Stimulated activated CD8-positive, alpha-beta memory T cell treated with anti-CD3 and anti-CD28 coated beads, Interleukin-15, amount 100 ng/mL, for 1 hour (primary cell): ENCODE results near the gene DUSP14.
A peak's percentile ranks its signal among the peaks of the same experiment; 100 is the strongest.
"Not testable (repeated sequence)": the region's sequence is repeated elsewhere in the genome, so short reads cannot be mapped to it uniquely, and the experiment has no call there.

Source experiments
- DNase-seq: peaks from one replicate; pipeline ENCODE4 v3.0.0-alpha.2; 2020; ENCODE audit warnings: low read depth

DUSP14 gene

GRCh38 chr17:37489197-37490001 lies at the start of gene DUSP14:
Gene DUSP14 (plus strand): TSS chr17:37489891. CDS start chr17:37512273, 22,382 bp downstream.
- peak; percentile 56 for DNase-seq

- DNase-seq = no peak
Observed at GRCh38 chr17:37440424-37440823, 49.3 kb upstream of the DUSP14 start.

- DNase-seq = not testable (repeated sequence)
Observed at GRCh38 chr17:37441369-37442014, 48.2 kb upstream of the DUSP14 start.

GRCh38 chr17:37446027-37446426 lies 43.7 kb upstream of the DUSP14 start:
- no peak for DNase-seq

- no peak for DNase-seq
Observed at GRCh38 chr17:37447641-37448040, 42.0 kb upstream of the DUSP14 start.

GRCh38 chr17:37450112-37450511 lies 39.6 kb upstream of the DUSP14 start:
- DNase-seq = no peak

GRCh38 chr17:37457801-37458200 lies 31.9 kb upstream of the DUSP14 start:
- DNase-seq = not testable (repeated sequence)

GRCh38 chr17:37458805-37459204 lies 30.9 kb upstream of the DUSP14 start:
- DNase-seq = no peak

- no peak for DNase-seq
Observed at GRCh38 chr17:37461668-37462067, 28.0 kb upstream of the DUSP14 start.

GRCh38 chr17:37462492-37462891 lies 27.2 kb upstream of the DUSP14 start:
- no peak for DNase-seq

GRCh38 chr17:37463039-37463438 lies 26.7 kb upstream of the DUSP14 start:
- no peak for DNase-seq

GRCh38 chr17:37465069-37465616 lies 24.5 kb upstream of the DUSP14 start:
- DNase-seq = no peak

GRCh38 chr17:37466471-37466870 lies 23.2 kb upstream of the DUSP14 start:
- no peak for DNase-seq

- no peak for DNase-seq
Observed at GRCh38 chr17:37470181-37470580, 19.5 kb upstream of the DUSP14 start.

GRCh38 chr17:37475731-37476420 lies 13.8 kb upstream of the DUSP14 start:
- DNase-seq = no peak

- DNase-seq = no peak
Observed at GRCh38 chr17:37476431-37477120, 13.1 kb upstream of the DUSP14 start.

- no peak for DNase-seq
Observed at GRCh38 chr17:37478187-37478586, 11.5 kb upstream of the DUSP14 start.

- DNase-seq = no peak
Observed at GRCh38 chr17:37479025-37479424, 10.7 kb upstream of the DUSP14 start.

GRCh38 chr17:37480427-37480826 lies 9.3 kb upstream of the DUSP14 start:
- no peak for DNase-seq

GRCh38 chr17:37481001-37481665 lies 8.6 kb upstream of the DUSP14 start:
- DNase-seq = no peak

- DNase-seq = no peak
Observed at GRCh38 chr17:37483311-37484039, 6.2 kb upstream of the DUSP14 start.
